ENCODE measurements around the gene ITGB2. TPM values are rescaled to one million over a fixed set of nuclear protein-coding genes. Genes with fewer than 3 reads are reported as not detected.

Gene ITGB2
- total RNA-seq, 4 donors from 2014 or later = 20.2 to 46.8 (median 21.0) TPM

GRCh38 chr21:44932408-44933181, 11.9 kb upstream of the ITGB2 start:
- no peak overlapping the region for H3K27ac ChIP-seq
- H3K4me1 ChIP-seq = peaks cover 0 to 19% of the 10 kb centered on the region in 2 donors
- intact Hi-C loops (cut with DNase I; ENCODE audit: low total_unique reads) = no loop called here
- H3K27me3 ChIP-seq = peaks cover 10 to 16% of the 10 kb centered on the region in 2 donors
- no peaks in the 10 kb centered on the region for H3K36me3 ChIP-seq
- no peak for TF ChIP-seq POLR2A (IDR thresholded peaks at IDR 0.05)
- TF ChIP-seq, protein P1, sequence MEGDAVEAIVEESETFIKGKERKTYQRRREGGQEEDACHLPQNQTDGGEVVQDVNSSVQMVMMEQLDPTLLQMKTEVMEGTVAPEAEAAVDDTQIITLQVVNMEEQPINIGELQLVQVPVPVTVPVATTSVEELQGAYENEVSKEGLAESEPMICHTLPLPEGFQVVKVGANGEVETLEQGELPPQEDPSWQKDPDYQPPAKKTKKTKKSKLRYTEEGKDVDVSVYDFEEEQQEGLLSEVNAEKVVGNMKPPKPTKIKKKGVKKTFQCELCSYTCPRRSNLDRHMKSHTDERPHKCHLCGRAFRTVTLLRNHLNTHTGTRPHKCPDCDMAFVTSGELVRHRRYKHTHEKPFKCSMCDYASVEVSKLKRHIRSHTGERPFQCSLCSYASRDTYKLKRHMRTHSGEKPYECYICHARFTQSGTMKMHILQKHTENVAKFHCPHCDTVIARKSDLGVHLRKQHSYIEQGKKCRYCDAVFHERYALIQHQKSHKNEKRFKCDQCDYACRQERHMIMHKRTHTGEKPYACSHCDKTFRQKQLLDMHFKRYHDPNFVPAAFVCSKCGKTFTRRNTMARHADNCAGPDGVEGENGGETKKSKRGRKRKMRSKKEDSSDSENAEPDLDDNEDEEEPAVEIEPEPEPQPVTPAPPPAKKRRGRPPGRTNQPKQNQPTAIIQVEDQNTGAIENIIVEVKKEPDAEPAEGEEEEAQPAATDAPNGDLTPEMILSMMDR (IDR thresholded peaks at IDR 0.05) = peak; percentile 27 to 62 (median 47)
- no peaks in the 10 kb centered on the region for H3K9me3 ChIP-seq
- no peak for DNase-seq
- peak overlapping the region in 1 of 2 donors; percentile 25 for H3K4me3 ChIP-seq

DNA sequence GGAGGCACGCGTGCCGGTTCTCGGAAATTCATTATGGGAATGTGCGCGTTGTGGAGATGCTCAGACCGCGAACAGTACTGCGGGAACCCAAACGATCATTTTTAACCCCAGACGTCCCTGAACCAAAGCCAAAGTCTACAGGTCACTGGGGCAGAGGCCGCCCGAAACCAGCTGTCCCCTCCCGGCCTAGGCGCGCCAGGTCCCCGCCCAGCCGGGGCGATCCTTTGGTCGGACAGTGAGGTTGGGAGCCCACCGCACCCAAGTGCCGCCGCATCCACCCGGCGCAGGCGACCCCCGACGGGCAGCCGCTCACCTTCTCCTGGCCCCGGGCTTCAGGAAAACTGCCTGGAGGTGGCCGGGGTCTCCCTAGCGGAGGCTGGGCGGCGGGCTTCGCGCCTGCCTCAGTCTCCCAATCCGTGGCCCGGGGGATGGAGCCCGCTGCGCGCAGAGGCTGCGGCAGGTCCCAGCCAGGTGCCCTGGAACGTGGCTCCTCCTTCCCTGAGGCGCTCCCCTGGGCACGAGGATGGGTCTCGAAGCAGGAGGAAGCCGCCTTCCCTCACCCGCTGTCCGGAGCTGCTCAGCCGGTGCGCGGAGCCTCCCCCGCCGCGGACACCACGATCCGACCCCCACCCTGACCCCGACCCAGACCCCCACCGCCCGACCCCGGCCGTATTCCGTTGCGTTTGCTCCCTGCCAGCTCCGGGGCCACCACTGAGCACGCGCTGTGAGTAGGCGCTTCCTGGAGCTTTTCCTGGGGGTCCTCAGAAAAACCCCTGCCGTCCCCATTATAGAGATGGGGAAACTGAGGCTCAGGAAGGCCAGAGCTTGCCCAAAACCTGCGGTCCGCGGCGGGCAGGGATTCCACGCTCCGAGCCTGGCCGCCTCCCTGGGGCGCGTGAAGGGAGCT, 11.1 kb upstream of the ITGB2 start:
- Histone ChIP-seq H3K4me3 (peak overlapping the region in 1 of 2 donors; percentile 25), H3K36me3 (no peaks in the 10 kb centered on the region), H3K9me3 (no peaks in the 10 kb centered on the region), H3K27me3 (peaks cover 10 to 16% of the 10 kb centered on the region in 2 donors), H3K4me1 (peaks cover 0 to 19% of the 10 kb centered on the region in 2 donors), H3K27ac (no peak overlapping the region)
- DNase-seq = no peak
- no peak for TF ChIP-seq POLR2A (IDR thresholded peaks at IDR 0.05)
- TF ChIP-seq, protein P1 (IDR thresholded peaks at IDR 0.05) = no peak
- intact Hi-C loops (cut with DNase I; ENCODE audit: low total_unique reads) = no loop called here

DNA sequence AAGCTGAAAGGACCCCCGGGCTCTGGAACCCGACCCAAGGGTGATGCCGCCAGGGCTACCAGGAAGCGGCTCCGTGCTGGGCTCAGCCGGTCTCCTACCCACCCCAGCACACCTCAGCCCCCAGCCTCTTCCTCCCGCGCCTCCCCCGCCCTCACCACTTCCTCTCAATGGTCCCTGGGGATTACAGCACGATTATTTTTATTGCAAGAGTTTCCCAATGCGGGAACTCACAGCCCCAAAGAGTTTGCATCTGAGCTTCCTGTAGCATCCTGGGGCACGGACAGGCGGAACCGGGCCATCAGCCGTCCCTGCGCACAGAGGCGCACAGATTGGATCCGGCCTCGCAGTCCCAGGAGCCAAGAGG, 10.4 kb upstream of the ITGB2 start:
- Histone ChIP-seq H3K4me1 (peaks cover 0 to 19% of the 10 kb centered on the region in 2 donors), H3K27ac (no peak overlapping the region), H3K4me3 (no peak overlapping the region), H3K27me3 (peaks cover 10 to 16% of the 10 kb centered on the region in 2 donors), H3K36me3 (no peaks in the 10 kb centered on the region), H3K9me3 (no peaks in the 10 kb centered on the region)
- intact Hi-C loops (cut with DNase I; ENCODE audit: low total_unique reads) = no loop called here
- TF ChIP-seq, protein P1 (IDR thresholded peaks at IDR 0.05) = no peak
- no peak for TF ChIP-seq POLR2A (IDR thresholded peaks at IDR 0.05)
- DNase-seq = no peak

- H3K27me3 ChIP-seq = peaks cover 10 to 16% of the 10 kb centered on the region in 2 donors
- H3K27ac ChIP-seq = no peak overlapping the region
- no peak for DNase-seq
- H3K9me3 ChIP-seq = no peaks in the 10 kb centered on the region
- H3K36me3 ChIP-seq = no peaks in the 10 kb centered on the region
- peaks cover 0 to 19% of the 10 kb centered on the region in 2 donors for H3K4me1 ChIP-seq
- no peak for TF ChIP-seq POLR2A (IDR thresholded peaks at IDR 0.05)
- TF ChIP-seq, protein P1 (IDR thresholded peaks at IDR 0.05) = no peak
- intact Hi-C loops (cut with DNase I; ENCODE audit: low total_unique reads) = no loop called here
- no peak overlapping the region for H3K4me3 ChIP-seq
Observed at GRCh38 chr21:44930543-44930981, 9.9 kb upstream of the ITGB2 start.
